ENCODE results near the gene FGD4. TPM values are rescaled to one million over a fixed set of nuclear protein-coding genes. Genes with fewer than 3 reads are reported as not detected.
"Not testable (repeated sequence)": the region's sequence is repeated elsewhere in the genome, so short reads cannot be mapped to it uniquely, and the experiment has no call there.

FGD4 gene
- polyA plus RNA-seq, 3 donors, result 4.1 to 7.7 (median 5.7) TPM

GRCh38 chr12:32505067-32505945 is 105.9 kb downstream of the FGD4 start:
- 47 to 58% (median 48%) methylated on average over 12 of the region's 12 CpGs for WGBS, 3 donors

GRCh38 chr12:32507096-32507941 is 108.0 kb downstream of the FGD4 start:
- not testable (repeated sequence) for H3K27ac ChIP-seq (ENCODE audit: low read depth, low read length)
- WGBS, 3 donors, result 83 to 91% (median 88%) methylated on average over 6 of the region's 8 CpGs

More at GRCh38 chr12:32505067-32505945, 105.9 kb downstream of the FGD4 start:
- H3K27ac ChIP-seq (ENCODE audit: low read depth, low read length), result no peak overlapping the region

GRCh38 chr12:32507942-32508320 is 108.6 kb downstream of the FGD4 start:
- 41 to 60% (median 46%) methylated on average over 3 of the region's 3 CpGs for WGBS, 3 donors
- no peak overlapping the region for H3K27ac ChIP-seq (ENCODE audit: low read depth, low read length)

GRCh38 chr12:32508626-32509025 is 109.3 kb downstream of the FGD4 start:
- H3K27ac ChIP-seq (ENCODE audit: low read depth, low read length), result no peak overlapping the region
- 52 to 85% (median 84%) methylated on average over 3 of the region's 3 CpGs for WGBS, 3 donors

GRCh38 chr12:32509328-32510091 is 110.2 kb downstream of the FGD4 start:
- no peak overlapping the region for H3K27ac ChIP-seq (ENCODE audit: low read depth, low read length)
- 37 to 89% (median 84%) methylated on average over 2 of the region's 2 CpGs for WGBS, 3 donors

GRCh38 chr12:32511976-32512375 is 112.6 kb downstream of the FGD4 start:
- WGBS, 3 donors, result 93 to 96% (median 96%) methylated on average over 7 of the region's 7 CpGs
- not testable (repeated sequence) for H3K27ac ChIP-seq (ENCODE audit: low read depth, low read length)

- no peak overlapping the region for H3K27ac ChIP-seq (ENCODE audit: low read depth, low read length)
- 96 to 100% (median 97%) methylated on average over 2 of the region's 2 CpGs for WGBS, 3 donors
These were observed 113.0 kb downstream of the FGD4 start for GRCh38 chr12:32512379-32512778.

GRCh38 chr12:32512910-32513309 is 113.6 kb downstream of the FGD4 start:
- H3K27ac ChIP-seq (ENCODE audit: low read depth, low read length), result no peak overlapping the region
- 81 to 88% (median 83%) methylated on average over 2 of the region's 2 CpGs for WGBS, 3 donors

- H3K27ac ChIP-seq (ENCODE audit: low read depth, low read length), result no peak overlapping the region
- WGBS, 3 donors, result 21 to 95% (median 83%) methylated on average over 1 of the region's 1 CpG
These were observed 115.9 kb downstream of the FGD4 start for GRCh38 chr12:32515137-32515873.

GRCh38 chr12:32516230-32516629 is 116.9 kb downstream of the FGD4 start:
- H3K27ac ChIP-seq (ENCODE audit: low read depth, low read length), result no peak overlapping the region
- WGBS, 3 donors, result 60 to 71% (median 66%) methylated on average over 2 of the region's 2 CpGs

- 94 to 98% (median 96%) methylated on average over 5 of the region's 5 CpGs for WGBS, 3 donors
These were observed 118.6 kb downstream of the FGD4 start for GRCh38 chr12:32517966-32518365.

GRCh38 chr12:32519047-32519446 is 119.7 kb downstream of the FGD4 start:
- WGBS, 3 donors, result 72 to 93% (median 85%) methylated on average over 3 of the region's 3 CpGs
- no peak overlapping the region for H3K27ac ChIP-seq (ENCODE audit: low read depth, low read length)

More at GRCh38 chr12:32517966-32518365, 118.6 kb downstream of the FGD4 start:
- H3K27ac ChIP-seq (ENCODE audit: low read depth, low read length), result no peak overlapping the region

- WGBS, 3 donors, result 16 to 70% (median 23%) methylated on average over 5 of the region's 5 CpGs
- H3K27ac ChIP-seq (ENCODE audit: low read depth, low read length), result no peak overlapping the region
These were observed 123.2 kb downstream of the FGD4 start for GRCh38 chr12:32522331-32523221.

- 90 to 94% (median 92%) methylated on average over 12 to 20 of the region's 20 CpGs for WGBS, 3 donors
- H3K27ac ChIP-seq (ENCODE audit: low read depth, low read length), result not testable (repeated sequence)
These were observed 126.4 kb downstream of the FGD4 start for GRCh38 chr12:32525802-32526201.

- not testable (repeated sequence) for H3K27ac ChIP-seq (ENCODE audit: low read depth, low read length)
- 78 to 92% (median 89%) methylated on average over 9 of the region's 9 CpGs for WGBS, 3 donors
These were observed 127.0 kb downstream of the FGD4 start for GRCh38 chr12:32526343-32526742.

- no peak overlapping the region for H3K27ac ChIP-seq (ENCODE audit: low read depth, low read length)
- 11 to 25% (median 19%) methylated on average over 1 of the region's 1 CpG for WGBS, 3 donors
These were observed 133.1 kb downstream of the FGD4 start for GRCh38 chr12:32532422-32532821.

- no peak overlapping the region for H3K27ac ChIP-seq (ENCODE audit: low read depth, low read length)
These were observed 133.6 kb downstream of the FGD4 start for GRCh38 chr12:32532951-32533350.

All from adipose tissue (tissue), 3 donors.